Fibroblast of lung (primary cell): ENCODE data around the gene CHI3L2. TPM values are rescaled to one million over a fixed set of nuclear protein-coding genes. Genes with fewer than 3 reads are reported as not detected.

ENCODE experiments used
- DNase-seq, 2 donors: peaks; one replicate each; pipeline versions ENCODE4 v3.0.0 to v3.0.0-alpha.2; 2010; ENCODE audit warnings: low read depth in 2 of 2
- H2AFZ ChIP-seq: 2 replicates; pipeline ENCODE4 v1.5.1; 2012; ENCODE audit warnings: low read length, control low read depth, inconsistent platforms
- H3K27ac ChIP-seq: 2 replicates; pipeline ENCODE4 v1.5.1; 2011; ENCODE audit warnings: low read length, control low read depth; ENCODE audit not compliant: insufficient read depth
- H3K27me3 ChIP-seq: 2 replicates; pipeline ENCODE4 v1.5.1; 2011; ENCODE audit warnings: mild to moderate bottlenecking, low read length; ENCODE audit not compliant: control insufficient read depth, insufficient read depth
- H3K36me3 ChIP-seq: 2 replicates; pipeline ENCODE4 v1.5.1; 2011; ENCODE audit warnings: low read length; ENCODE audit not compliant: control insufficient read depth, insufficient read depth
- H3K4me1 ChIP-seq: 2 replicates; pipeline ENCODE4 v1.5.1; 2011; ENCODE audit warnings: low read length; ENCODE audit not compliant: control insufficient read depth, insufficient read depth; ENCODE audit errors: extremely low read depth
- H3K4me2 ChIP-seq: 2 replicates; pipeline ENCODE4 v1.5.1; 2011; ENCODE audit warnings: low read length, control low read depth; ENCODE audit not compliant: insufficient read depth; ENCODE audit errors: extremely low read depth
- H3K4me3 ChIP-seq, 4 experiments: fragments of 200-600 bp in 1 of 4; sonication (generic) in 1 of 4; replicated peaks in 1 of 4; 2 replicates each; pipeline ENCODE4 v1.5.1; 2011 to 2016; ENCODE audit warnings: low read length in 4 of 4, low read depth in 3 of 4, mild to moderate bottlenecking in 3 of 4, control low read depth in 2 of 4, inconsistent platforms in 1 of 4, mixed read lengths in 1 of 4; ENCODE audit not compliant: insufficient read depth in 1 of 4; ENCODE audit errors: control extremely low read depth in 1 of 4
- H3K79me2 ChIP-seq: 2 replicates; pipeline ENCODE4 v1.5.1; 2012; ENCODE audit warnings: mild to moderate bottlenecking, low read length, inconsistent platforms; ENCODE audit not compliant: control insufficient read depth, insufficient read depth
- H3K9ac ChIP-seq: 2 replicates; pipeline ENCODE4 v1.5.1; 2011; ENCODE audit warnings: mild to moderate bottlenecking, low read length, control low read depth; ENCODE audit not compliant: insufficient read depth
- H3K9me3 ChIP-seq: 2 replicates; pipeline ENCODE4 v1.5.1; 2012; ENCODE audit warnings: low read depth, low read length; ENCODE audit not compliant: control insufficient read depth, insufficient read depth
- H4K20me1 ChIP-seq: 2 replicates; pipeline ENCODE4 v1.5.1; 2011; ENCODE audit warnings: low read length; ENCODE audit not compliant: control insufficient read depth, insufficient read depth; ENCODE audit errors: extremely low read depth
- EZH2 ChIP-seq: IDR thresholded peaks from 2 replicates; pipeline ENCODE4 v1.5.1; 2012; ENCODE audit warnings: low read length, control low read depth, mild to moderate bottlenecking; ENCODE audit errors: missing control alignments
- polyA plus RNA-seq, 2 donors: library from polyadenylated mRNA; depleted of rRNA in 1 of 2; stranded (reverse) in 1 of 2; unstranded in 1 of 2; fragments of >200 nt; gene quantifications; 2 replicates each; pipeline ENCODE4 v1.2.1, GENCODE V29; 2011 to 2012; ENCODE audit warnings: missing spikeins in 1 of 2
- total RNA-seq: library from RNA; depleted of rRNA; stranded (reverse); fragments of >200 nt; gene quantifications from 2 replicates; pipeline ENCODE4 v1.2.1, GENCODE V29; 2014
- TF ChIP-seq, protein P1 (sequence below), 2 donors: IDR thresholded peaks in 1 of 2; conservative IDR thresholded peaks in 1 of 2; 1 replicate in 1 of 2; 2 replicates in 1 of 2; pipeline ENCODE4 v1.5.1; 2011 to 2012; ENCODE audit warnings: low read length in 2 of 2, control low read depth in 1 of 2, inconsistent platforms in 1 of 2, low read depth in 1 of 2, mild to moderate bottlenecking in 1 of 2

Gene CHI3L2
- total and polyA plus RNA-seq, 2 donors (not counting 1 experiment from before 2014, with no cell fraction given), result 1.5 to 3.8 TPM

DNA sequence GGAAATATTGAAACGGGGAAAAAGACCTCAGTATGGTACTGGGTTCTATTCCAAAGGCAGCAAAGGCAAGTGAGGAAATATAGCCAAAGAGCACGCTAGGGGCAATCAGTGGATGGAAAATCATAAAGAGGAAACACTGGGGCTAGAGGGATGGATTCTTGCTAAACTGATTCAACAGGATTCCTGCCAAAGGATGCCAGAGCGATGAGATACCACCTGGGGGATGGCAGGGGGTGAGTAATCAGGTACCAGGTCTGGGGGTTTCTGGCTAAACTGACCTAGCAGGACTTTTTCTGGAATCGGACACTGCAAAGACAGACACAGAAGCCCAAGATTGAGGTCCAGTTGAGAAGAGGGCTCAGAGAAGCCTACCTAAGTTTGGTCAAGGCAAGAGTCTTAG is 6.7 kb downstream of the CHI3L2 start:
- no peaks in the 10 kb centered on the region for H3K79me2 ChIP-seq
- H3K27me3 ChIP-seq, result no peaks in the 10 kb centered on the region
- no peak overlapping the region for H3K27ac ChIP-seq
- H4K20me1 ChIP-seq, result no peaks in the 10 kb centered on the region
- H3K36me3 ChIP-seq, result no peaks in the 10 kb centered on the region
- H3K9me3 ChIP-seq, result no peaks in the 10 kb centered on the region
- no peak overlapping the region for H3K4me2 ChIP-seq
- peak in 1 of 2 donors; percentile 73 for DNase-seq
- H3K9ac ChIP-seq, result no peak overlapping the region
- H3K4me3 ChIP-seq, result no peak overlapping the region
- H3K4me1 ChIP-seq, result no peaks in the 10 kb centered on the region
- no peak for TF ChIP-seq EZH2
- TF ChIP-seq, protein P1, sequence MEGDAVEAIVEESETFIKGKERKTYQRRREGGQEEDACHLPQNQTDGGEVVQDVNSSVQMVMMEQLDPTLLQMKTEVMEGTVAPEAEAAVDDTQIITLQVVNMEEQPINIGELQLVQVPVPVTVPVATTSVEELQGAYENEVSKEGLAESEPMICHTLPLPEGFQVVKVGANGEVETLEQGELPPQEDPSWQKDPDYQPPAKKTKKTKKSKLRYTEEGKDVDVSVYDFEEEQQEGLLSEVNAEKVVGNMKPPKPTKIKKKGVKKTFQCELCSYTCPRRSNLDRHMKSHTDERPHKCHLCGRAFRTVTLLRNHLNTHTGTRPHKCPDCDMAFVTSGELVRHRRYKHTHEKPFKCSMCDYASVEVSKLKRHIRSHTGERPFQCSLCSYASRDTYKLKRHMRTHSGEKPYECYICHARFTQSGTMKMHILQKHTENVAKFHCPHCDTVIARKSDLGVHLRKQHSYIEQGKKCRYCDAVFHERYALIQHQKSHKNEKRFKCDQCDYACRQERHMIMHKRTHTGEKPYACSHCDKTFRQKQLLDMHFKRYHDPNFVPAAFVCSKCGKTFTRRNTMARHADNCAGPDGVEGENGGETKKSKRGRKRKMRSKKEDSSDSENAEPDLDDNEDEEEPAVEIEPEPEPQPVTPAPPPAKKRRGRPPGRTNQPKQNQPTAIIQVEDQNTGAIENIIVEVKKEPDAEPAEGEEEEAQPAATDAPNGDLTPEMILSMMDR (conservative IDR thresholded peaks at IDR 0.05 in 1 of 2, IDR thresholded peaks at IDR 0.05 in 1 of 2; ENCODE audit: low read depth in 1 of 2, low read length in 2 of 2), result no peak
- H2AFZ ChIP-seq, result no peak overlapping the region

DNA sequence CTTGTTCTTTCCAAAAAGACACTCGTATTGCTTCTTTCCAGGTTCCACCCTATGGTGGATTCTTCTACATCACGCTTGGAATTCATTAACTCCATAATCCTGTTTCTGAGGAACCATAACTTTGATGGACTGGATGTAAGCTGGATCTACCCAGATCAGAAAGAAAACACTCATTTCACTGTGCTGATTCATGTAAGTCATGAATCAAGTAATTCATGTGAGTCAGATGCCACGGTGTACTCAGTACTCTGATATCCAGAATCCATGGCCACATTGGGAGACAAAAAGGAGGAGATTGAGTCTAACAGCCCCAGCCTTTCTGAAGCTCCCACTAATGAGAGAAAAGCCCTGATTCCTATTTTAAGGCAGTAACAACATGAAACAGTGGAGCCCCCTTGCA is 7.4 kb downstream of the CHI3L2 start:
- H3K9me3 ChIP-seq, result no peaks in the 10 kb centered on the region
- H3K4me3 ChIP-seq, result no peak overlapping the region
- H3K79me2 ChIP-seq, result no peaks in the 10 kb centered on the region
- no peaks in the 10 kb centered on the region for H3K27me3 ChIP-seq
- TF ChIP-seq, protein P1 (conservative IDR thresholded peaks at IDR 0.05 in 1 of 2, IDR thresholded peaks at IDR 0.05 in 1 of 2; ENCODE audit: low read depth in 1 of 2, low read length in 2 of 2), result no peak
- TF ChIP-seq EZH2, result no peak
- H3K4me1 ChIP-seq, result no peaks in the 10 kb centered on the region
- no peak overlapping the region for H3K9ac ChIP-seq
- H2AFZ ChIP-seq, result no peak overlapping the region
- H3K27ac ChIP-seq, result no peak overlapping the region
- no peak overlapping the region for H3K4me2 ChIP-seq
- H4K20me1 ChIP-seq, result no peaks in the 10 kb centered on the region
- no peaks in the 10 kb centered on the region for H3K36me3 ChIP-seq
- DNase-seq, result peak; percentile 13 to 79

DNA sequence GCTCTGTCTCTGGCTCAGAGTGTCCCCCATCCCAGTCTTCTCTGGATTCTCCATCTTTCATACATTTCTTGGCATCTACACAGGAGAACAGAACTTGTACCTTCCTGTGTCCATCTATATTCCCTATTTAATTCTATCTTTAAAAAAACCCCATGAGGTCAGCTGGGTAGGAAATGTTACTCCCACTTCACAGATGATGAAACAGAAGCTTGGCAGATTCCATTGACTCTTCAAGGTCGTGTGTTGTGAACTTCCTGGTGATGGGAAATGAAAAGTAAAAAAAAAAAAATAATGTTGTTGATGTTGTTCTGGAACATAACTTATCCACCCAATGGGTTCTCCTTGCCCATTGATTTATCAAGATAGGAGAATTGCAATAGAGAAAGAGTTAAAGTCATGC is 8.9 kb downstream of the CHI3L2 start:
- Histone ChIP-seq H4K20me1 (no peaks in the 10 kb centered on the region), H3K4me3 (no peak overlapping the region), H3K27ac (no peak overlapping the region), H3K27me3 (no peaks in the 10 kb centered on the region), H3K9ac (no peak overlapping the region), H3K4me2 (no peak overlapping the region), H3K9me3 (no peaks in the 10 kb centered on the region), H3K36me3 (no peaks in the 10 kb centered on the region), H3K79me2 (no peaks in the 10 kb centered on the region), H2AFZ (no peak overlapping the region), H3K4me1 (no peaks in the 10 kb centered on the region)
- TF ChIP-seq, protein P1 (conservative IDR thresholded peaks at IDR 0.05 in 1 of 2, IDR thresholded peaks at IDR 0.05 in 1 of 2; ENCODE audit: low read depth in 1 of 2, low read length in 2 of 2), result no peak
- no peak for TF ChIP-seq EZH2
- DNase-seq, result no peak
